HepG2 (cell line): ENCODE results near the gene MYO19. TPM values are rescaled to one million over a fixed set of nuclear protein-coding genes. Genes with fewer than 3 reads are reported as not detected.
A peak's percentile ranks its signal among the peaks of the same experiment; 100 is the strongest.

Source experiments
- AKNA ChIP-seq: sonication (generic); formaldehyde crosslinking; IDR thresholded peaks from 2 replicates; pipeline ENCODE4 v1.4.0; 2020; ENCODE audit warnings: missing genetic modification reagents, borderline replicate concordance
- FIP1L1 ChIP-seq: fragments of 200-400 bp; formaldehyde crosslinking; IDR thresholded peaks from 2 replicates; pipeline ENCODE4 v1.6.1; 2018; ENCODE audit warnings: low read depth, mild to moderate bottlenecking, low read length, moderate library complexity, borderline replicate concordance; ENCODE audit not compliant: insufficient read depth
- HMG20B ChIP-seq: conservative IDR thresholded peaks from 2 replicates; pipeline ENCODE4 v1.6.1; 2016; ENCODE audit warnings: missing genetic modification reagents, missing compliant biosample characterization
- HMGA1 ChIP-seq: sonication (generic); formaldehyde crosslinking; conservative IDR thresholded peaks from 2 replicates; pipeline ENCODE4 v1.4.0; 2020; ENCODE audit warnings: missing genetic modification reagents
- MED1 ChIP-seq: sonication (generic); formaldehyde crosslinking; IDR thresholded peaks from 2 replicates; pipeline ENCODE4 v1.4.0; 2020; ENCODE audit warnings: missing genetic modification reagents
- MXD3 ChIP-seq: IDR thresholded peaks from 2 replicates; pipeline ENCODE4 v1.6.1; 2016; ENCODE audit warnings: mild to moderate bottlenecking, missing biosample characterization, missing genetic modification reagents
- SRSF1 ChIP-seq: fragments of 200-400 bp; formaldehyde crosslinking; optimal IDR thresholded peaks from 2 replicates; pipeline ENCODE3; 2017; ENCODE audit warnings: mild to moderate bottlenecking, low read depth, low read length, moderate library complexity
- TGIF2 ChIP-seq: IDR thresholded peaks from 2 replicates; pipeline ENCODE4 v1.6.1; 2016; ENCODE audit warnings: control low read depth, missing compliant biosample characterization
- ZNF136 ChIP-seq: sonication (generic); formaldehyde crosslinking; IDR thresholded peaks from 2 replicates; pipeline ENCODE4 v1.8.1; 2022; ENCODE audit warnings: low read depth, mild to moderate bottlenecking, moderate library complexity, missing genetic modification reagents
- ZNF354B ChIP-seq: sonication (generic); formaldehyde crosslinking; IDR thresholded peaks from 2 replicates; pipeline ENCODE4 v1.8.0; 2022; ENCODE audit warnings: mild to moderate bottlenecking, missing genetic modification reagents
- ZNF414 ChIP-seq: sonication (generic); formaldehyde crosslinking; IDR thresholded peaks from 2 replicates; pipeline ENCODE4 v1.5.0; 2020; ENCODE audit warnings: missing genetic modification reagents
- ZNF609 ChIP-seq: sonication (generic); formaldehyde crosslinking; IDR thresholded peaks from 2 replicates; pipeline ENCODE4 v1.4.0; 2020; ENCODE audit warnings: mild to moderate bottlenecking, missing genetic modification reagents, borderline replicate concordance
- ZXDC ChIP-seq: sonication (generic); formaldehyde crosslinking; IDR thresholded peaks from 2 replicates; pipeline ENCODE4 v1.5.0; 2020; ENCODE audit warnings: mild to moderate bottlenecking, missing genetic modification reagents
- polyA plus RNA-seq, 8 experiments: library from polyadenylated mRNA; depleted of rRNA in 3 of 8; stranded (reverse) in 7 of 8; unstranded in 1 of 8; fragments of >200 nt; fragmentation: Illumina TruSeq in 4 of 8; extraction: Trizol in 4 of 8; gene quantifications; 2 replicates each; pipeline versions ENCODE4 v1.2.1 to v1.2.3, GENCODE V29; 2011 to 2016; ENCODE audit warnings: low read depth in 4 of 8, missing spikeins in 1 of 8, mixed read lengths in 1 of 8; ENCODE audit not compliant: insufficient read depth in 1 of 8
- total RNA-seq, 5 experiments: library from RNA; depleted of rRNA; stranded (reverse); fragments of >200 nt; fragmentation: Illumina TruSeq; extraction: Trizol; gene quantifications; 2 replicates each; pipeline ENCODE4 v1.2.3, GENCODE V29; 2016; ENCODE audit warnings: low read depth in 1 of 5

Gene MYO19
- total and polyA plus RNA-seq, 2 of the 13 experiments (the other 11 are each of a cell fraction or from before 2014, with no cell fraction given), result 75.7 to 82.3 TPM

GRCh38 chr17:36534840-36535668 lies at the start of gene MYO19, which contains the start of gene PIGW (continued):
- TF ChIP-seq FIP1L1, result no peak; the same call in 1 of the 2 replicates
- TF ChIP-seq SRSF1, result peak; percentile 80
- peak; percentile 77 for TF ChIP-seq ZNF414
- peak; percentile 51 for TF ChIP-seq HMG20B (CRISPR knock-in tag)
- 0 out of 2 replicates have a peak, but pooled peaks have one; percentile 50 for TF ChIP-seq ZNF354B
- peak; percentile 47 for TF ChIP-seq MED1
- TF ChIP-seq TGIF2 (CRISPR knock-in tag), result peak; percentile 7; the same call in 1 of the 2 replicates
- TF ChIP-seq ZNF609 (CRISPR knock-in tag), result 0 out of 2 replicates have a peak, but pooled peaks have one; percentile 32
- TF ChIP-seq AKNA, result peak; percentile 57; the same call in 1 of the 2 replicates
- no peak for TF ChIP-seq HMGA1
- TF ChIP-seq ZNF136, result no peak
- TF ChIP-seq MXD3 (CRISPR knock-in tag), result peak; percentile 89
- peak; percentile 50; the same call in 1 of the 2 replicates for TF ChIP-seq ZXDC (CRISPR knock-in tag)
